Suprapubic skin (tissue), 4 donors: ENCODE results near the gene HIVEP2. TPM values are rescaled to one million over a fixed set of nuclear protein-coding genes. Genes with fewer than 3 reads are reported as not detected.

Experiments
- DNase-seq, 2 donors: peaks; one replicate each; pipeline ENCODE4 v3.0.0-alpha.2; 2019; ENCODE audit warnings: low spot score in 2 of 2
- H3K27ac ChIP-seq: fragments of 200-600 bp; sonication (generic); one replicate; pipeline ENCODE4 v1.5.1; 2019
- H3K27me3 ChIP-seq: fragments of 200-600 bp; sonication (generic); one replicate; pipeline ENCODE4 v1.5.1; 2019
- H3K36me3 ChIP-seq: fragments of 200-600 bp; sonication (generic); one replicate; pipeline ENCODE4 v1.5.1; 2019
- H3K4me1 ChIP-seq: fragments of 200-600 bp; sonication (generic); one replicate; pipeline ENCODE4 v1.5.1; 2019
- H3K4me3 ChIP-seq: fragments of 200-600 bp; sonication (generic); one replicate; pipeline ENCODE4 v1.5.1; 2019; ENCODE audit warnings: mild to moderate bottlenecking
- H3K9me3 ChIP-seq: fragments of 200-600 bp; sonication (generic); one replicate; pipeline ENCODE4 v1.5.1; 2019
- EP300 ChIP-seq: sonication (generic); formaldehyde crosslinking; IDR thresholded peaks from one replicate; pipeline ENCODE4 v1.6.1; 2017; ENCODE audit warnings: antibody characterized with exemption
- POLR2A ChIP-seq, 2 donors: fragments of 450-650 bp; IDR thresholded peaks; one replicate each; pipeline ENCODE4 v1.6.1; 2017; ENCODE audit warnings: antibody characterized with exemption in 2 of 2, mild to moderate bottlenecking in 2 of 2, moderate library complexity in 2 of 2
- POLR2AphosphoS5 ChIP-seq, 3 donors: sonication (generic); formaldehyde crosslinking; IDR thresholded peaks; one replicate each; pipeline ENCODE4 v1.6.1; 2017; ENCODE audit warnings: antibody characterized with exemption in 3 of 3
- WGBS: methylation state at CpG from one replicate; pipeline ENCODE4 v1.1.5; 2018; 5-methylcytosine and 5-hydroxymethylcytosine counted together
- total RNA-seq, 4 donors: library from RNA; depleted of rRNA; stranded (reverse); fragments of >200 nt; gene quantifications; one replicate each; pipeline ENCODE4 v1.1.0, GENCODE V29; 2016
- TF ChIP-seq, protein P1 (sequence below), 2 donors: fragments of 200-600 bp in 1 of 2; fragments of 450-650 bp in 1 of 2; sonication (generic) in 1 of 2; IDR thresholded peaks; one replicate each; pipeline ENCODE4 v1.5.1; 2016 to 2019; ENCODE audit warnings: antibody characterized with exemption in 2 of 2, mild to moderate bottlenecking in 1 of 2, moderate library complexity in 1 of 2

Gene HIVEP2
- total RNA-seq, 4 donors from 2014 or later = 23.6 to 31.3 (median 25.6) TPM

DNA sequence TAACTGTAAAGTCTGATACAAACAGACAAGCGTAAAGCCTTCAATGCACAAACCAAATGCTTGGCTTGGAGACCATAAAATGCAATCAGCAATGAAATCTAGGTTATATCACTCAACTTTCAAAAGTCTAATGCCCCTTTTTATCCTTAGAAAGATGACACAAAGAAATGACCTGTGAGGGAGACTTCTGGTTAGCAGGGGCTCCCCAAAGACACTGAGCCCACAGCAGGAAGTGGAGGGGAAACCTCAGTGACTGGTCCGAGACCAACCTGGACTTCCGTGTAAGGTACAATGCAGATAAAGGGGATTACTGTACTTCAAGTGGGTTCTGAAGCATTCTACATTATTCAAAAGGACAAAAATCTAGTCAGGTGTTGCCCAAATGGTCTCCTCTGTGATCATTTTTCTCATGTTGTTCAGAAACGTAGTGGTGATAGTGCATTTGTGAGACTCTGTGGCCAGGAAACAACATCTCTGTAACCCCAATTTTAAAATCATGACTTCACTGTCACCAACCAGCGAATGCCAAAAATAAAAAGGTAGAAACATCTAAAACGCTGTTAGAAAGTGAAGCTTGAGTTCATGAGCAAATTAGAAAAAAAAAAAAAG is 88.2 kb downstream of the HIVEP2 start:
- Histone ChIP-seq H3K27me3 (no peaks in the 10 kb centered on the region), H3K9me3 (no peaks in the 10 kb centered on the region), H3K4me1 (peaks cover 16% of the 10 kb centered on the region), H3K36me3 (no peaks in the 10 kb centered on the region), H3K4me3 (no peak overlapping the region), H3K27ac (no peak overlapping the region)
- 84% methylated on average over 6 of the region's 6 CpGs for WGBS
- no peak for TF ChIP-seq POLR2A (IDR thresholded peaks at IDR 0.05)
- no peak for TF ChIP-seq POLR2AphosphoS5 (IDR thresholded peaks at IDR 0.05)
- TF ChIP-seq, protein P1, sequence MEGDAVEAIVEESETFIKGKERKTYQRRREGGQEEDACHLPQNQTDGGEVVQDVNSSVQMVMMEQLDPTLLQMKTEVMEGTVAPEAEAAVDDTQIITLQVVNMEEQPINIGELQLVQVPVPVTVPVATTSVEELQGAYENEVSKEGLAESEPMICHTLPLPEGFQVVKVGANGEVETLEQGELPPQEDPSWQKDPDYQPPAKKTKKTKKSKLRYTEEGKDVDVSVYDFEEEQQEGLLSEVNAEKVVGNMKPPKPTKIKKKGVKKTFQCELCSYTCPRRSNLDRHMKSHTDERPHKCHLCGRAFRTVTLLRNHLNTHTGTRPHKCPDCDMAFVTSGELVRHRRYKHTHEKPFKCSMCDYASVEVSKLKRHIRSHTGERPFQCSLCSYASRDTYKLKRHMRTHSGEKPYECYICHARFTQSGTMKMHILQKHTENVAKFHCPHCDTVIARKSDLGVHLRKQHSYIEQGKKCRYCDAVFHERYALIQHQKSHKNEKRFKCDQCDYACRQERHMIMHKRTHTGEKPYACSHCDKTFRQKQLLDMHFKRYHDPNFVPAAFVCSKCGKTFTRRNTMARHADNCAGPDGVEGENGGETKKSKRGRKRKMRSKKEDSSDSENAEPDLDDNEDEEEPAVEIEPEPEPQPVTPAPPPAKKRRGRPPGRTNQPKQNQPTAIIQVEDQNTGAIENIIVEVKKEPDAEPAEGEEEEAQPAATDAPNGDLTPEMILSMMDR (IDR thresholded peaks at IDR 0.05) = no peak
- TF ChIP-seq EP300 = no peak
- DNase-seq = no peak

DNA sequence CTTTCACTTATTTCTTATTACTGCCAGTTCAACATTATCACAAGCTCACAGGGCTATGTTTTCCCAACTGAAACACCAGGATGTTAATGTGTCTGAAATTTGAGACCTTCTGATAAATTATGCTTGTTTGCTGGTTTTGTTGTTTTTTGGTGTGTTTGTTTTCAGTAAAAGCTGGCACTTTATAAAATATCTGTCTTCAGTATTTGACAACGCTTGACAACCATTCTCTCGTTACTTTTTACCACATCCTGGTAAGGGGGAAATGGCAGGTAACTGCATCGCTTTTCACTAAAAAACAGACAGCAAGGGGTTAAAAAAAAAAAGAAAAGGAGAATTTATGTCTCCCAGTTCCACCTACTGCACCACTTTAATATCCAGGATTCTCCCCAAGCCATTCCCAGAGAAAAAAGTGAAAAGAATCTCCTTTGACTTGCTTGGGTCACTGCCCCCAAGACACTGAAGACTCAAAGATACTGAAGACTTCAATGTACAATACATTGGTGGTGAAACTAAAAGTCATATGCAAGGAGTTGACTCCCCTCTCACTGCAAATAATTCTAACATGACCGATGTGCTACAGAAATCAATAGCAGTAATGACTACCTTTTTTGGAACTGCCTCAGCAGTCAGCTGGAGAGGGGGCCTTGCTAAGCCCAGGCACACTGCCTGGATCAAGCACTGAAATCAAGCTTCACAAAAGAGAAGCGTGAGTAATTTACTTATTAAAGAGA is 88.9 kb downstream of the HIVEP2 start:
- H3K4me1 ChIP-seq = peaks cover 16% of the 10 kb centered on the region
- H3K36me3 ChIP-seq = no peaks in the 10 kb centered on the region
- 83% methylated on average over 5 of the region's 5 CpGs for WGBS
- TF ChIP-seq EP300 (no peak), POLR2AphosphoS5 (IDR thresholded peaks at IDR 0.05) (no peak), POLR2A (IDR thresholded peaks at IDR 0.05) (no peak)
- TF ChIP-seq, protein P1 (IDR thresholded peaks at IDR 0.05) = no peak
- no peak for DNase-seq
- no peak overlapping the region for H3K4me3 ChIP-seq
- no peaks in the 10 kb centered on the region for H3K9me3 ChIP-seq
- H3K27ac ChIP-seq = no peak overlapping the region
- no peaks in the 10 kb centered on the region for H3K27me3 ChIP-seq

DNA sequence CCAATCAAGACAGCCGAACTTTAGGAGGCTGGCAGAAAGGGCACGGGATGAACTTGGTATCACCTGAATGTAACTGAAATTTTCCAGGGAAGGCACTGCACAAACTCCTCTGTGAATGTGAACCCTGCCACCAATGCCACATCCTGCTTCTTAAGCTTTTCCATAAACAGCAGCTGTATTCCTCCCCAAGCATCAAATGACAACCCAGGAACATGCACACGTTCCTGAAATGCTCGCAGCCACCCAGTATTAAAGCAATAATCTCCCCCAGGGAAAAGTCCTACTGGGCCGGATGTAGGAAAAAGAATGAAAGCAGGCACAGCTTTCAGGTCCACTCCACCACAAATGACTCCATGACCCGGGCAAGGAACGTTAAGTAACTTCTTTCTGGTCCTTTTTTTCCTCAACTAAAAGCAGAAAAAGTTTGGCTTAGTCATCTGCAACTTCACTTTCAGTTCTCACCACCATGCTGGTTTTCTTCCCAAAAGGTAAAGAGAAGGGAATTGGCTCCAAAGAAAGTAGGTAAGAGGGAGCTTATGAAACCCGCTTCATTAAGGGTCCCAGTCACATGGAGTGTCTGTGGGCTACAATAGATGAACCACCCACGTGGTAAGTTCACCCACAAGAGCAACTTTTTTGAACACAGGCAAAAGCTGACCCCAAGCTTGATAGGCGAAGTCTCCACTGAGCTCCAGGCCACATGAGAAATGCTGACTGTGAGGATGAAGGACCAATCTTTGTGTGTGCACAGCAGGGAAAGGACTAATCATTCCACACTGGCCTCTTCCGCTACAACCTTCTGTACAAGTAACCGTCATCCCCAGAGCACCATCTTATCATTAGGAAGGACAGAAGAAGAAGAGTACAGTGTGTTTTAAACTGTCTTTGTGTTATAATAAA is 90.1 kb downstream of the HIVEP2 start:
- no peak overlapping the region for H3K27ac ChIP-seq

DNA sequence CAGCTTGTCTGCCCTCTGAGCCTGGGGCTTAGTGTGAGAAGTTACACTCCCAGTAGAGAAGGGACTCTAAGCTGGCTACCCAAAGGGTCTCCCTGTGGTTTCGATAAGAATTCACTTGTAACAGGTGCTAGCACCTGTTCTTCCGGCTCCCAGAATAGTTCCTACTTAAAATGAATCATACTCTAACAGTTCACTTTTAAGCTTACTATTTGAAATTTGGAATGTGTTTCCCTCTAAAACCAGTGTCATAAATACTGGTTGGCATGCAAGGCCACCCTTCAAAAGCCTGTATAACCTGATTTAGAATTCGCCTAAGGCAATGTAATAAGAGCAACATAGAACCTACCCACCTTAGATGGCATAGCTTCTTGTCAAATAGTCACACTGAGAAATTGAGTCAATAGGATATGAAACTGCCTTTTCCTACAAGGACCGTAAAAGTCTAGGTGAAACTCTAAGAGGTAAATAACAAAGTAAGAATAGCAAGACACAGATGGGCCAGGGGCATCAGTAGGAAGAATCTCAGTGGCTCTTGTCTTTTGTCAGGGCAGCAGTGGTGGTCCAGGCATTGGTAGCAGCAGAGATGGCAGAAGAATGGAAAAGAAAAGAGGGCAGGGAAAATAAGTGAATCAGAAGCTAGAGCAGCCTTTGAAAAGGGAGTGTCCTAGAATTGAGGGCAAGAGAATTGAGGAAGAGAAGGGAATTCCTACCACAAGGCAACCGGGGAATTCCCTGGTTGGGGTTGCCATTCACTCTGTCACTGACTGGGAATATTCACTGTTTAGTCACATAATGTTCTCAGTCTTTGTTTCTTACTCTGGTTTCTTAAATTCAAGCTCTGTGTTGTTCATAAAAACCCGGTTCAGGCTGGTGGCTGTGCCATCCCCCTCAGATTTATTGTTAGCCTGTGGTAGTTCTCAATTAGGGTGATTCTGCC is 91.5 kb downstream of the HIVEP2 start:
- WGBS = 61% methylated on average over 6 of the region's 6 CpGs
- DNase-seq = no peak
- TF ChIP-seq, protein P1 (IDR thresholded peaks at IDR 0.05) = no peak
- TF ChIP-seq POLR2A (IDR thresholded peaks at IDR 0.05) (no peak), POLR2AphosphoS5 (IDR thresholded peaks at IDR 0.05) (no peak), EP300 (no peak)
- Histone ChIP-seq H3K27ac (no peak overlapping the region), H3K36me3 (no peaks in the 10 kb centered on the region), H3K4me1 (peaks cover 30% of the 10 kb centered on the region), H3K9me3 (no peaks in the 10 kb centered on the region), H3K4me3 (no peak overlapping the region), H3K27me3 (no peaks in the 10 kb centered on the region)

More for the DNA sequence above, 90.1 kb downstream of the HIVEP2 start:
- Histone ChIP-seq H3K27me3 (no peaks in the 10 kb centered on the region), H3K36me3 (no peaks in the 10 kb centered on the region), H3K4me3 (no peak overlapping the region), H3K4me1 (peaks cover 23% of the 10 kb centered on the region), H3K9me3 (no peaks in the 10 kb centered on the region)
- TF ChIP-seq EP300 (no peak), POLR2A (IDR thresholded peaks at IDR 0.05) (no peak), POLR2AphosphoS5 (IDR thresholded peaks at IDR 0.05) (no peak)
- TF ChIP-seq, protein P1 (IDR thresholded peaks at IDR 0.05) = no peak
- DNase-seq = no peak
- WGBS = 81% methylated on average over 12 of the region's 12 CpGs
